GM19239 (cell line): Measurements from ENCODE around the gene HMCES.

Experiments
- DNase-seq: peaks from one replicate; pipeline ENCODE4 v3.0.0; 2011; ENCODE audit warnings: low spot score; ENCODE audit not compliant: insufficient read length
- FAIRE-seq: peaks from 2 replicates; lab custom pipeline; 2011; peaks lifted over from hg19 to GRCh38; lab: Jason Lieb, UNC

HMCES gene

DNA sequence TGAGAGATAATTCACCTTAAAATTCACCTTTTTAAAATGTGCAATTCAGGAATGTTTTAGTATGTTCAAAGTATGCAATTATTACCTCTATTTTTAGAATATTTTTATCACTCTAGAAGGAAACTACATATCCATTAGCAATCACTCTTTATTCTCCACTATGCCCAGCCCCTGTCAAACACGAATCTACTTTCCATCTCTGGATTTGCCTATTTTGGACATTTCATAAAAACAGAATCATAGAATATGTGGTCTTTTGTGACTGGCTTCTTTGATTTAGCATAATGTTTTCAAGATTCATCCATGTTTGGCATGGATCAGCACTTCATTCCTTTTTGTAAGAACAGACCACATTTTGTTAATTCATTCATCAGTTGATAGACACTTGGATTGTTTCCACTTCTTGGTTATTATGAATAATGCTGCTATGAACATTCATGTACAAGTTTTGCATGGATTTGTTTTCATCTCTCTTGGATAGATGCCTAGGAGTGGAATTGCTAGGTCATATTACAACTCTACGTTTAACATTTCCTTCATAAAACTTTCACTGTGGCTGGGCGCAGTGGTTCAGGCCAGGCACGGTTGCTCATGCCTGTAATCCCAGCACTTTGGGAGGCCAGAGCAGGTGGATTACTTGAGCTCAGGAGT, 12.7 kb downstream of the HMCES start:
- no peak for DNase-seq
- peak; percentile 72 for FAIRE-seq

DNA sequence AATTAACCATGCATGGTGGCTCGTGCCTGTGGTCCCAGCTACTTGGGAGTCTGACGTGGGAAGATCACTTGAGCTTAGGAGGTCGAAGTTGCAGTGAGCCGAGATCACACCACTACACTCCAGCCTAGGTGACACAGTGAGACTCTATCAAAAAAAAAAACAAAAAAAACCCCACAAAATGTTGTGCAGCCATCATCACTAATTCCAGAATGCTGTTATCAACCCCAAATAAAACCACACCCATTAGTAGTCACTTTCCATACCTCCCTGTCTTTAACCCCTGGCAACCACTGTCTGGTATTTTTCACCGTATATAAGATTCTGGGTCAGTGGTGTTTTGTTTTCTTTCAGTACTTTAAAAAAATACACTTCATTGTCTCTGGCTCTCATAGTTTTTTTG, 16.6 kb downstream of the HMCES start:
- FAIRE-seq: no peak
- no peak for DNase-seq

DNA sequence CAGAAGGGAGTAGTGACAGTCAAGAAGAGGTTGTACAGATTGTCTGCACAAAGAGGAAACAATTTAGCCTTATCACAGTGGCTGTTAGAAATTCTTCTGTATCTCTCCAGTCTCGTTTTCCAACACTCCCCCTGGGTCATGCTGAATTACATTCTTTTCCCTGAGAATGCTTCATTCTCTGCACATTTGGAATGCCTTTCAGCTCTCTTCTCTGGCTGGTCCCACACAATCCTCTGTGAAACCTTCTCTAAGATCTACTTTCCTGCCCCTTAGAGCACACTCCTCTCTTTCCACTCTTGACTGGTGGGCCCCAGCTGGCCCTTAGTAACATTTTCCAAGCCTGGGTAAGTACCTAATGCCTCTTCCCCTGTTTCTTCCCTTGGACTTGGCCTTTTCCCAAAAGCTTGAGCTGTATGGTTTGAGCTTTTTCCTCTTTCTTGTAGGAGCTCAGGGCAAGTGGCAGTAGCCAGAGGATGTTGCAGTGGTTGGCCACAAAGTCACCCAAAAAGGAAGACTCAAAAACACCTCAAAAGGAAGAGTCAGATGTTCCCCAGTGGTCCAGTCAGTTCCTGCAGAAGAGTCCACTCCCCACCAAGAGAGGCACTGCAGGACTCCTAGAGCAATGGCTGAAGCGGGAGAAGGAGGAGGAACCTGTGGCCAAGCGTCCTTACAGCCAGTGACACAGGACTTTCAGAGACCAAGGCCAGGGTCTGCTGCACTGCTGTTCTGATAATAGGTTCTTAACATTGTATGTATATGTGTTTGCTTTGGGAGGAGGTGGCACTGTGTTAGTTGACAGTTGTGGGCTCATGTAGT, 25.7 kb downstream of the HMCES start:
- no peak for FAIRE-seq
- DNase-seq: no peak

DNA sequence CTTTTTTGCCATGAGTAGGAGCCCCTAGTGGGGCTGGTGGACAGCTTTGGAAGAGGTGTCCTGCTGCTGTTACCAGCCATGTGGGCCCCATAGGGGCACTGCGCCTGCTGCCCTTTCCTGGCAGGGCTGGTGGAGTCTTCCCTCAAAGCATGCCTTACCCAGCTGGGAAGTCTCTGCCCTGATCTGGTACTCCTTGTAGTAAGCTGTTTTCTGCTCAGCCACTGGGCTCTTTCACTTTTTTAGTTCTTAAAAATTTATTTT, 26.2 kb downstream of the HMCES start:
- no peak for FAIRE-seq
- no peak for DNase-seq

DNA sequence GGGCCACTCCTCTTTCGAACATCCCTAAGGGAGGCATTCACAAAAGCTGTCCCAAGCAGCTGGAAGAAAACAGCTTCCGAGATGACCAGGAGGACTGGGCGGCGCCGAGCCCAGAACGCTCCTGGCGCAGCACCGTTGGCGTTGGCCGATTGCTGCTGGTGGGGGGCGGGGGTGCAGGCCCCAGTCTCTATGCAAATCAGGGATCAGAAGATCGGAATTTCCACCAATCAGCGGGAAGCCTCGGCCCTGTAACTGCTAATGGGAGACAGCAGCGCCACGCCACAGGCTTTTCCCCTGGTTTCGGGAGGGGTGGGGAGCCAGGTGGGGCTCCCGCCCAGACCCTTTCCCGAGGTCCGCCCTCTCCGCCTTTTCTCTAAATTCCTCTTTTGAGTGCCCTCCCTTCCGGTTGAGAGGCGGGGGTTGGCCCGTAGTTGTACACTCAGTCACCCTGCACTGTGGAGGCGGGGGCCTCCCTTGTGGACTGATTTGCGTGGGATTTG, 27.0 kb downstream of the HMCES start:
- FAIRE-seq (peak; percentile 94), DNase-seq (no peak)

DNA sequence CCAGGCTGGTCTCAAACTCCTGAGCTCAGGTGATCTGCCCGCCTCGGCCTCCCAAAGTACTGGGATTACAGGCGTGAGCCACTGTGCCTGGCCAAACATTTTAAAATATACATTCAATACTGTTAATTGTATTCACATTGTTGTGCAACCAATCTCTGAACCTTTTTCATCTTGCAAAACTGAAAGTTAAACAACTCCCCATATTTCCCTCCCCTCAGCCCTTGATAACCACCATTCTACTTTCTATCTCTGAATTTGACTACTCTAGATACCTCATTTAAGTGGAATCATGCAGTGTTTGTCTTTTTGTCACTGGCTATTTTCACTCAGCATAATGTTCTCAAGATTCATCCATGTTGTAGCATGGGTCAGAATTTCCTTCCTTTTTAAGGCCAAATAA, 30.0 kb downstream of the HMCES start:
- FAIRE-seq: no peak
- DNase-seq: no peak

DNA sequence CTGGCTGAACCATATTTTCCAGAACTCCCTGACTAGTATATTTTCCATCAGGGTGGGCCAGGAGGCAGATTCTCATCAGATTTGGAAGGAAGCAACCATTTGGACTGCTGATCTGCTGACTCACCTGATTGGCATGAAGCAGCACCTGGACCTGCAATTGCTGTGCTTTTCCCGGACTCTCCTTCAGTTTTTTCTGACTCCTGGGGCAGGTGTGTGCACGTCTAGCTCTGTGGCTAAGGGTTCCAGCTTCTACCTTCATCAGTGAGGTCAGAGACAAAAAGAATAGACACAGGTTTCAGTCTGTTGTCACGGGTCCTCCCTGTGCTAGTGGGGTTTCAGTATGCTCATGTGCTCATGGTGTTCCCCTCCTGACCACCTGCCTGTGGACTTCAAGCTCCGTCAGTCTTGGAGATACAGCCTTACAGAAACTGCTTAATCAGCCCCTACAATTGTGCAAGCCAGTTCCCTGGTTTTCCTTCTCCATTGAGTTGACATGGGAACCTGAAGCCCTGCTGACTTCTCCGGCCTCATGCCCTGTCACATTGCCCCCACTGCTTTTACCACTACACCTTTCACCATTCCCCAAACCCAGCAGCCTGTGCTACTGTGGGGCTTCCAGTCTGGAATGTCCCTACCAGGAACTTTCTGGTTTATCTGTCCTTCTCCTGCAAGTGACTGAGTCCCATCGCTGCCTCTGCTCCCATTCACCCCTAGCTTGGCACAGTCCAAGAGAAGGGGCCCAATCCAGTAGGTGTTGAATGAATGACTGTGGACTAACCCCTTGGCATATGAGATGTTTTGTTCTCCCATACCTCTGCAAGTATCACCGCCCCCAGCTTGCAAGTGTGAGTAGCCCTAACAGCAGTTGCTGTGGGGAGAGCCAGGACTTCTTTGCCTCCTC, 31.7 kb downstream of the HMCES start:
- FAIRE-seq (peak; percentile 18), DNase-seq (no peak)

DNA sequence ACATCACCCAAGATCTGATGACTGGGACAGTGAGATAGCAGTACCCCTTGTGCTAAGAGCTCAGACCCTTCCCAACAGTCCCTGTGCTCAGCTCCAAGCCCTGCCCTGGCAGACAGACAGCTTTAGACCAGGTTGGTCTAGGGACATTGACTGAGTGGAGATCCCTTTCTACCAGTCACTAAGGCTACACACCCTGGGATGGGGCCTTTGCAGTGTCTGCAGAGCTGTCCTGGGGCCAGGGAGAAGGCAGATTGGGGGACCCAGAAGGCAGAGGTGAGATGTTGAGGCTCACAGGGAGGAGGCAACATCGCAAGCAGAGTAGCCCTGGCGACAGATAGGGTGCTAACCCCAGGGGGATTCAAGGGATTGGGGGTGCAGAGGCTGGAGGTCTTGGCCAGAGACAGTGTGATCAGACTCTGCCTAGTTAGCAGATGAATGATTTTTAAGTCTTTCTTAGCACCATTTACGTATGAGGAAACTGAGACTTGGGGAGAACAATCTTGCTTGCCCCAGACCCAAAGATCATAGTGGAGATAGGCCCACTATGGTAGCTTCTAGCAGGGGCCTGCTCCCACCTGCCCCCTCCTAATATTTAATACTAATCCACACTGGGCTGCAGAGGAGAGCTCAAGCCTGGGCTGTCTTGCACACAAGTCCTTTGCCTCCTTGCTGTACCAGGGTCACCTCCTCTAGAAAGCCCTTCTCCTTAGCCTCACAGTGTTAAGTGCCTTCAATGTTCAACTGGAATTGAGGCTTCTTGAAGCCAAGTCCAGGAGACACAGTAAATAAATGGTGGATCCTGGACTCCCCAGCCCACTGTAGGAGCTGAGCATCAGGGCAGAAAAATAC, 32.6 kb downstream of the HMCES start:
- DNase-seq (no peak), FAIRE-seq (no peak)

DNA sequence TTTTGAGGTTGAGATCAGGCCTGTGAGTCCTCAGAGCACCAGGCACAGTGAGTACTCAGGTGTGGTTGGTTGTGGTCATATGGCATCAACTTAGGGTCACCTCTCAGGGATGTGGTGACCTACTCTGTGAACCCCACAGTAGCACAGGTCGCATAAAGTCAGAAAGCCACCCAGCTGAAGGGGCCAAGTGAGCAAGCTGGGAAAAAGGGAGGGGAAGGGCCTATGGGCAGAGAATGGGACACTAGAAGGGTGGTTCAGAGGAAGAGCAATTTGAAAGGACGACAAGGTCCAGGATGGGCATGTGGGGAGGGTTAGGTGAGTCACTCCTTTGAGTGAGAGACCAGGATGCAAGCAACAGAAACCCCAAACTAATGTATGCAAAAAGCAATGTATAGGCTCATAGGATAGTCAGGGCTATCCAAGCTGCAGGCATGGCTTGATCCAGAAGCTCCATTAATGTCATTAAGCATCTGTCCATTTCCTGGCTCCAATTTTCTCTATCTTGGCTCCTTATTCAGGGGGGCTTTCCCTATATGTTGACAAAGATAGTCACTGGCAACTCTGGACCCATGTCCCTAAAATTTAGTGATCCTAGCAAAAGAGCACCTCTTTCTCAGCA, 33.5 kb downstream of the HMCES start:
- DNase-seq (no peak), FAIRE-seq (no peak)

DNA sequence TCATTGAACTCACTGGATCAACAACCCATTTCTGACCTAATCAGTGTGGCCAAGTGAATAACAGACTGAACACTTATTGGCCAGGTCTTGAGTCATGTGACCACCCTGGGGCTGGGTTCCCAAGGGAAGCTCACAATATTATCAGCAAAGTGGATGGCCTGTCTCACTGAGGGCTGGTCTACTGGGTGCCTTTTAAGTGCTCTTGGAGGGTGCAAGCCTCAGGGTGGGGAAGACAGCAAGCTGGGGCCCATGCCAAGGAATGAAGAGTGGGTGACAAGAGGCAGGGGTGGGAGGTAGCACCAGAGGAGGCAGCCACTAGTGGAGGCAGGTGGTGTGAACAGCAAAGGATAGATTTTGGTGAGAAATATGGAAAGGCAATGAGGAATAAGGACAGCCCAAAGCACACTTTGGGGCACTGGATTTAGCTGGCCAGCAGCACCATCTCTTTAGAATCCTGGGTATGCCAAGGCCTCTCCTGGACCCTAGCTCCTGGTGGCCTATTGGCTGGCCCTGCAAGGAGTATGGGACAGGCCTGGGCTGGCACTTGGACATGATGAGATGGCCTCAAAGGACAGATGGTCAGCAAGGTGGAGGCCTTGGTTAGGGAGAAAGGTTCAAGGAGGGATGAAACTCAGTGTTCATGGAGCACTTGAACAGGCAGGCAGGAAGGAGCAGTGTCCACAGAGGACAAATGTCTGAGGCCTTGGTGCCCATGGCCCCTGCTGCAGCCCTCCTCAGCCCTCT, 34.2 kb downstream of the HMCES start:
- DNase-seq: no peak
- FAIRE-seq: no peak

DNA sequence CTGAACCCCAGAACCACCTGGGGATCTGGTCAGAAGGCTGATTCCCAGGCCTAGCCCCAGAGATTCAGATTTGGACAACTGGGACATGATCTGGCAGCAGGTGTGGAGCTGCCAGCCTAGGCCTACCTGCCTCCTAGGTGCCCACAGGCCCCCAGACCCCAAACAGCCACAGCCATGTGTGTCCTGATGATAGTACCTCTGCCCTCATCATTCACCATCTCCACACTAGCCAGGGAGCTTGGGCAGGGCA, 34.7 kb downstream of the HMCES start:
- DNase-seq (no peak), FAIRE-seq (no peak)

DNA sequence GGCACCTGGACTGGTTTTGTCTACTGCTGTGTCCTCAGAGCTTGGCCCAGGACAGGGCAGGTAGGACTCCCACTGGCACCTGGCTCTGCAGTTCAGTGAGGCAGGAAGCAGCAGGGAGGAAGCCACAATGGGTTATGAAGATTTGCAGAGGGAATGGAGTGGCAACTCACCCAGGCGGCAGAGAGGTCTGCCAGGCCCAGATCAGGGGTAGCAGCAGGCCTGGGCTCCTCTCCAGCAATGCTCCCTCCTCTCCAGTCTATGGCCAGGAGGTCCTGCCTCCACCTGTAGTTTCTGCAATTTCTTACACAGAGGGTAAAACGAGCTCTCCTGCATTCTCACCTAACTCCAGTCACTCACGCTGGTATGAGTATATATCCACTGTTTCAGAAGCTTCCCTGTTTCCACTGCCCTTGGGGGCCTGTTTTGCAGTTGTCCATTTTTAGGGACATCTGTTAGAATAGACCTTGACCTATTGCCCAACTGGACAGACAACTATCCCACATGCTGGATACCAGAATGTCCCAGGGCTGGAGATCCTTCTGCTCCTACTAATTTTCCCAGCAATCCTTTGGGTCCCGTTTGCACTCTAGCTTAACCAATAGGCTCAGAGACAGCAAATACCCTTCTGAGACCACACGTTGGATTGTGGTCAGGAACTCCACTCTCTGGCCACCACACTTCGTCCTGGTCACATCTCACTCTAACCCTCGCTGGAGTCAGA, 35.2 kb downstream of the HMCES start:
- no peak for FAIRE-seq
- no peak for DNase-seq

DNA sequence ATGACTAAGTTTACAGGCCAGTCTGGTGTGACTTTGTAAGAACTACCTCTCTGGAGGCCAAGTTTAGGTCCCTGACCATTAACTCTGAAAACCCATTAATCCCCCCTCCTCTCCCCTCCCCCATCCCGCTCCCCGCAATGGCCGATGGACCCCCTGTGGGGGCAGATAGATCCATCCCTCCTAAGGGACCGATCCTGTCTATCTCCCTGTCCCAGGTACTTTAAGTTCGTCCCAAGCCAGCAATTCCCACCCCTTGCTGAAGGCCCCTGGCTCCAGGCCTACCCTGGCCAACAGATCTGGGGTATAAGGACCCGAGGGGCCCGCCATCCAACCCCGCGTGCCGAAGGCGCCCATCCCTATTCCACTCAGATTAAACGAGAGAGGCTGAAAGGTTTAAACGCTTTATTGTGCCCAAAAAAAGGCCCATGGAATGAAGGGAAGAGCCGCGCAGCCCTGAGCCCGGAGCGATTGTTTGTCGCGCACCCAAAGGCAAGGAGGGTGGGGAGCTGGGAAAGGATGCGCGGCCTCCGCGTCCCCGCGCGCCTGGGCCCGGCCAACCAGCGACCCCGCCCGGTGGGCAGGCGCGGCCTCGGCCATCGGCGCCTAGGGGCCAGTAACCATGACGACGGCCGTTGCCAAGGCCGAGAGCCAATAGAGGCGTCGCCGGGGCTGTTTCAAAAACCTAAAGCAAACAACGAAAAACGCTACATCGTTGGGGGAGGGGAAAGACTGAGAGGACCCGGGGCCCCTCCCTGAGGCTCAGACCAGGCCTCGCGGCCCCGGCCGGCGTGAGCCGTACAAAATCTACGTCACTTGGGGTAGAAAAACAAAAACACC, 35.9 kb downstream of the HMCES start:
- FAIRE-seq (peak; percentile 67), DNase-seq (peak; percentile 64)

DNA sequence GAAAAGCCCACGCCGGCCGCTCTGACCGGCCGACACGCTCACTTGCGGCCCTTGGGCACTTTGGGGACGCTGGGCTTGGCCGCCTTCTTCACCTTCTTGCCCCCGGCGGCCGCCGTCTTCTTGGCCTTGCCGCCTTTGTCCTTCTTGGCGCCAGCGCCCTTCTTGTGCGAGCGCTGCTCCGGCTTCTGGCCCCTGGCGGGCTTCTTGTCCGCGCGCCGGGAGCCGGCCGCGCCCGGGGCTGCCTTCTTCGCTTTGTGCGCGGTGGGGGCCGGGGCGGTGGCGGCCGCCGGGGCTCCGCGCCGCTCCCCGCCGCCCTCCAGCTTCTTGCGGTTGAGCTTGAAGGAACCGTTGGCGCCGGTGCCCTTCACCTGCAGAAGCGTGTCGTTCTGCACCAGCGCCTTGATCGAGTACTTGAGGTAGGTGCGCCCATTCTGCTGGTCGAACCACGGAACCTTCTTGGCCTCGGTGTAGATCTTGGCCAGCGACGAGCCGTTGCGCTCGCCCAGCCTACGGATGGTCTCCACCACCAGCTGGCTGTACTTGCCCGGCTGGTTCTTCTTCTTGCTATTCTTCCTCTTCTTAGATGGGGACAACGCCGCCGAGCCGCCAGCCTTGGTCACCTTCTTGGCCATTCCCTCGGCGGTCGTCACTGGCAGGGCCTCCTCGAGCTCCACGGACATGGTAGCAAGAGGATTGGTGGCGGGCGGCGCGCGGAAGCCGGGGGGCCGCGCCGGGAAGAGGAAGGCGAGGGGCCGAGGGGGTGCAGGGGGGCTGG, 36.7 kb downstream of the HMCES start:
- DNase-seq (no peak), FAIRE-seq (peak; percentile 66)

DNA sequence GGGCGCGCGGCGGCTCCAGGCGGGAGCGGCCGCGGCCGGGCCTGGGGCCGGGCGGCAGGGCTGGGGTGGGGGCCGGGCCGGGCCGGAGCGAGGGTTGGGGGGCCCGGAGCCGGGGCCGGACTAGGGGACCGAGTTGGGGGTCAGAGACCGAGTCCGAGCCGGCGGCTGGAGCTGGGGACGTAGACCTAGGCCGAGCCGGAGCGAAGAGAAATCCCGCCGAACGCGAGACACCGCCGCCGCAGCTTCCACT, 37.3 kb downstream of the HMCES start:
- DNase-seq: no peak
- no peak for FAIRE-seq

DNA sequence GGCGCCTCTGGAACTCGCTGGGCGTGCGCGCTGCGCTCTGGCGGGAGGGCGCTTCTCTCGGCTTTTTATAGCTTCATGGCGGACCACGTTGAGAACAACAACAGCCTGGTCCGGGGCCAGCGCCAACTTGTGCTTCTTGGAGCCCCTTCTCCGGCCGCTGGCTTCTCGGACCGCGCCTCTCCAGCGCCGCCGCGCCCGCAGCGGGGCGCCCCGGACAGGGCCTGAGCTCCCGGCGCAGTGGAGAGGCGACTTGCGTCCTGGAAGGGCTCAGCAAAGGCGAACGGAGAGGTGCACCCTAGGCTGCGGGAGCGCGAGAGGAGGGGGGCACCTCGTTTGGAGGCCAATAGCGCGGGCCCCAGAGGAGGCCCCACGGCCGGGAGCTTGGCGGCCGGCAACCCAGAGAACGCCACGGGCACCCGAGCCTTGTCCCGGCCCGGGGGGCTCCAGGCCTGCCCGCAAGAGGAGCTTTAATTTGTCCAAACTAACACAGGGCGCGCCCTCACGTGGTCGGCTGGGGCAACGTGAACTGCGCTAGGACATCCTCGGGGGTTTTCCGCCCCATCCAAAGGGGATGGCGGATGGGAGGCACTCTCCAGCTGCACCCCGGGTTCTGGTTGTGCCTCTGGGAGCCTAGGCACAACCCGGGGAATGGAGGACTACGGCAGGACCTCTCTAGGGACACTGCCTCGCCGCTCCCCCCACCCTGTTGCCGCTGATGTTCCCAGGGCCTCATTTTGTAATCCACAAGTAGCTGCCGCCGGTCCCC, 37.8 kb downstream of the HMCES start:
- peak; percentile 73 for FAIRE-seq

More for the DNA sequence above, 37.8 kb downstream of the HMCES start:
- DNase-seq: peak; percentile 81
